HG03565 (cell line): Measurements from ENCODE around the gene WDR18.

Experiments used
- ATAC-seq: cut with Tn5 transposase; IDR thresholded peaks from one replicate; pipeline ENCODE4 v1.9.1; 2021; ENCODE audit warnings: mild to moderate bottlenecking, moderate library complexity; ENCODE audit not compliant: unreplicated experiment

Gene WDR18

GRCh38 chr19:991174-991931, 7.2 kb downstream of the WDR18 start:
- no peak for ATAC-seq

- no peak for ATAC-seq
These were observed 8.0 kb downstream of the WDR18 start for GRCh38 chr19:991932-992669.

- no peak for ATAC-seq
These were observed 8.5 kb downstream of the WDR18 start for GRCh38 chr19:992670-993055.

- no peak for ATAC-seq
These were observed 9.3 kb downstream of the WDR18 start for GRCh38 chr19:993361-993830.

- ATAC-seq, result no peak
These were observed 9.8 kb downstream of the WDR18 start for GRCh38 chr19:993831-994393.

- ATAC-seq, result no peak
These were observed 10.4 kb downstream of the WDR18 start for GRCh38 chr19:994516-994915.

GRCh38 chr19:995051-995827, 11.1 kb downstream of the WDR18 start:
- no peak for ATAC-seq

GRCh38 chr19:996051-996838, 12.1 kb downstream of the WDR18 start:
- ATAC-seq, result no peak

GRCh38 chr19:998064-998463, 13.9 kb downstream of the WDR18 start:
- no peak for ATAC-seq

- no peak for ATAC-seq
These were observed 15.2 kb downstream of the WDR18 start for GRCh38 chr19:999379-999719.

- no peak for ATAC-seq
These were observed 15.9 kb downstream of the WDR18 start, which contains the start of gene GRIN3B for GRCh38 chr19:1000095-1000494. TSS of gene GRIN3B (plus strand) at chr19:1000419. CDS start at chr19:1000438, 19 bp downstream.

- ATAC-seq, result no peak
These were observed 16.7 kb downstream of the WDR18 start for GRCh38 chr19:1000591-1001537.

GRCh38 chr19:1001538-1002166, 17.5 kb downstream of the WDR18 start:
- ATAC-seq, result no peak

- ATAC-seq, result no peak
These were observed 18.5 kb downstream of the WDR18 start for GRCh38 chr19:1002600-1002999.

- ATAC-seq, result no peak
These were observed 19.1 kb downstream of the WDR18 start for GRCh38 chr19:1003283-1003682.

- no peak for ATAC-seq
These were observed 20.2 kb downstream of the WDR18 start for GRCh38 chr19:1004204-1004802.

GRCh38 chr19:1004803-1005664, 20.9 kb downstream of the WDR18 start:
- ATAC-seq, result no peak
